NCI-H2196 (cell line): ENCODE results near the gene GRM8.

ENCODE experiments used
- DNase-seq: peaks from one replicate; lab custom pipeline; 2025; ENCODE audit not compliant: unreplicated experiment; lab: John Stamatoyannopoulos, UW

Gene GRM8

DNA sequence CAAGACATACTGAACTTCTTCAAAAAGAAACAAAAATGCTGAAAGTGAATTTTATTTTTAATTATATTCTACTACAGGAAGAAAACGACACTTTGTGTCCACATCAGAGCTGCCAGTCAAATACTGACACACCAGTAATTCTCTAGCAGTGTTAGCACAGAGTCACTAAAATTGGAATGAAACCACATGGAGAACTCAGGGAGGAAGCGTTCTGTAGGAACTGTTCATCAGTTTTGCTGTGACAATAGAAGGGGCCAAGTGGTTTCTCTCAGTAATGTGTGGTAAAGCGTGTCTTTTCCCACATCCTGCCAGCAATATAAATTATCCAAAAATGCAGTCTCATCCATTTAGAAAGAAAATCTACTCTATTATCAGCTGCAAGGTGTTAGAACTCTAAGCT, 683.3 kb downstream of the GRM8 start:
- DNase-seq = no peak

- DNase-seq = no peak
Measured at GRCh38 chr7:126557271-126557670, 695.5 kb downstream of the GRM8 start.

- no peak for DNase-seq
Measured at GRCh38 chr7:126541406-126541805, 711.3 kb downstream of the GRM8 start.

- DNase-seq = peak; percentile 39
Measured at GRCh38 chr7:126535176-126535575, 717.6 kb downstream of the GRM8 start.

DNA sequence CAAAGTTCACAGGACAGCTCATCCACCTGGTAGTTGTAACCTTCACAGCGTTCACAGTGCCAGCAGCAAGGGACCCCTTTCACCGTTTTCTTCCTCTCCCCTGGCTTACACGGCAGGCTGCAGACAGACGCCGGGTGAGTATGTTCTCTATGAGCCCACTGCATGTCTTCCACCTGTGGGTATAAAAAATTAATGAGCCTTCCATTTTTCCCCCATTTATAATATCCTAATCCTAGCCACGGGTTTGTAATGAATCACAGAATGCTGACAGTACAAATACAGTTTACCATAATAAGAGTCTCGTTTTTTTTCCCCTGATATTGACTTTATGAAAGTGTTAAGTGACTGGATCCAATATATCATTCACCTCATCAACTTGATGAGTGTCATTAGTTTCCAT, 719.0 kb downstream of the GRM8 start:
- no peak for DNase-seq

DNA sequence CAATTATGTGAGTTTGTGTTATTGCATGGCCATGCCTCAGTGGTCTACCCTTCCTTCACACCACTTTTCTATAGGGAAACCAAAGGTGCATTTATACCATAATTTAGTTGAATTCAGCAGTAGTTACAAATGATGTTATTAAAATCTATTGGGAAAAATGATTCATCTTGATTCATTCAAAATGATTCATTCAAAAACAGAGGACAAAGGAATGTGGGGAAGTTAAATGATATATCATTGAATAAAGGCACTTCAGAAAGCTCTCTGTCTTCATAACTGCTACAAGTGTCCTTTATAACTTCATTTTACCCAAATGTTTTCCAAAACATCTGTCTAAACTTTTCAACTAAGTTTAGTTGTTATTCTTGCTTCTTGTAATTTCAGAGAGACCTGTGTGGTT, 722.9 kb downstream of the GRM8 start:
- no peak for DNase-seq

GRCh38 chr7:126529254-126529653, 723.5 kb downstream of the GRM8 start:
- DNase-seq = no peak

GRCh38 chr7:126525906-126526305, 726.8 kb downstream of the GRM8 start:
- DNase-seq = no peak

- DNase-seq = no peak
Measured at GRCh38 chr7:126524967-126525366, 727.8 kb downstream of the GRM8 start.

DNA sequence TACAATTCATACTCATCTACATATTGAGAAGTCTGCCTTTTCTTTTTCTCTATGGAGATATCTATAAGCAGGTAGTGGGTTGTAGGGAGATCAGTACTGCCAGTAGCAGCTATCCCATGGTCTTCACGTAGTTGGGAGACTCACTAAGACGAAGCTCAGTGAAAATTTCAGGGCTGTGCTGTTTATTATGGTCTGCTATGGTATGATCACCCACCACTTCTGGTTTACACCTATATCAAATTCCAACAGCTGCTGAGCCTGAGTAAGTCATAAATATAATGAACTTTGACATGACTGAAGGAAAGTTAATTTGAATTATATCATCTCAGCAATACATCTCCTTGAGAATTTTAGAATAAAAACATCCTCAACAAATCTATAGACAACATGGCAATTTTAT, 741.7 kb downstream of the GRM8 start:
- DNase-seq = no peak

DNA sequence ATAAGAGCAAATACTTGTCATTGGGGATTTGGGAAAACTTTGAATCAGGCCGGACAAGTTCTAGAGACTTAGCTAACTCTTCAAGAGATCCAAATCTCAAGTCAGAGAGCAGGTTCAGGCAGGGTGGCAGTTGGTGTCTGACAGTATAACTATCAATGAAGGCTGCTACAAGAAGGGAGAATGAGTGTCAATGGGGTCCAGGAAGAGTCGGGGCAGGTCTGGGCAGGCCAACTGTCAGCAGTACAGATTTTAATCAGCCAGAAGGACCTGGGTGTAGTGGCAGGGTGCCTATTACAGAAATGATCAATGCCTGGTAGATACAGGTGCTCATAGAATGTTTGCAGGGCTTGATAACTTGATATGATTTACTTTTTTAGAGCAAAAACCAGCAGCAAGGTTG, 751.1 kb downstream of the GRM8 start:
- DNase-seq = peak; percentile 27

- DNase-seq = no peak
Measured at GRCh38 chr7:126499481-126499880, 753.3 kb downstream of the GRM8 start.

DNA sequence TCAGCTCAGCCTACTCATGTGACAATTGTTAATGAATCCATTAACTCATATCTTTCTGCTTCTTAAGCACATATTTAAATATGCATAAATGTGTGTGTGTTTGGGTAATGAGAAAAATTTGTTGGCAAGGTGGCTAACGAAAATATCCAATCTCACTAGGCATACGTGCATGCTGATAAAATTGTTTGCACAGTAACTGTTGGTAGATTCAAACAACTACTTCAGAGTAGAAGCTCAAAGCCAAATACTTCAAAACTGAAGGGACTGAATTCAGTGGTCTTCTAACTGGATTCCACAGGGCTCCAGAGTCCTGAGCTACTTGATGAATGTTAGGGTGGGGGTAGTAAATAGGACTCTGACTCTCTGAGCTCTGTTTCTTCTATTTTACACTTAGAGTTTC, 757.0 kb downstream of the GRM8 start:
- DNase-seq = peak; percentile 6

DNA sequence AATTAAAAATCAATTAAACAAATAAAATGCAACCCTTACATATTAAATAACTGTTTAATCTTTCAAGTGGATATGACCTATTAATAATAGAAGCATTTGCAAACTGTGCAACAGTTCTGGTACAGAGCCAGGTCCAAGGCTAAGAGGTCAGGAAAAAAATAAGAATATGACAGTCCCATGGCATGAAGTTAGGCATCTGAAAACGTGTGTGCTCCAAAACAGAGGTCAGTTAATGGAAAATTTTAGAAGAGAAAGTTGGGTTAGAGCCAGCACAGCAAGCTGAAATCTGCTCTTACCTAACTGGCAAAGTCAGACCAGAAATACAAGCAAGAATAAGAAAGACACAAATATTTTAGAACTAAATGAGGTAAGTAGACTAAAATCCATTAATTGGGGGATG, 757.7 kb downstream of the GRM8 start:
- DNase-seq = no peak

DNA sequence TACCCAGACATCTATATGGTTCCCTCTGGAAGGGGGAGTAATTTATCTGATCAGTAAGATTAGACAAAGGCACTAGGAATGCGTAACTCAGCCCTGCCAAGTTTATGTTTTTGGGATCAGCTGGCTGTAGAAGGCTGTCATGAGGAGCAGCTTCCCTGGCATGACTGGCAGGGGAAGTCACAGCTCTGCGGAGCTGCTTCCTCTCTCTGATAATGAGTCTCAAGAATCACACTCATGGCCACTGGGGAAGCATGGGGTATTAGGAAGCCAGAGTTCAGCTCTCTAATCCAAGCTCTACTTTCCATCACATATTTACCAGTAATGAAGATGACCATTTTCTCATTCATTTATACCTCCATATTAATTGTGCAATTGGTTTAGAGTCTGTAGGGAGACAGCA, 758.9 kb downstream of the GRM8 start:
- DNase-seq = no peak

DNA sequence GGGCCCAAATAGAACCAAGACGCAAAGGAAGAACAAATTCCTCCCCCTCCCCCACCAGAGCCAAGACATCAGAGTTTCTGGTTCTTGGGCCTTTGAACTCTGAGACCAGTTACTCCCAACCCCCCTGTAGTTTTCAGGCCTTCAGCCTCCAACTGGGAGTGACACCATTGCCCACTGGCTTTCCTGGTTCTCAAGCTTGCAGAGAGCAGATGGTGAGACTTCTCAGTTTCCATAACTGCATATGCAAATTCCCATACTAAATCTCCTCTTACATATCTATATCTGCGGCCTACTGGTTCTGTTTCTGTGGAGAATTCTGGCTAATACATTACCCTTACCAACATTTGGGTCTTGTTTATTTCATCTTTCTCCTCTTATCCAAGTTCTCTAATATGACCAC, 762.9 kb downstream of the GRM8 start:
- DNase-seq = no peak

DNA sequence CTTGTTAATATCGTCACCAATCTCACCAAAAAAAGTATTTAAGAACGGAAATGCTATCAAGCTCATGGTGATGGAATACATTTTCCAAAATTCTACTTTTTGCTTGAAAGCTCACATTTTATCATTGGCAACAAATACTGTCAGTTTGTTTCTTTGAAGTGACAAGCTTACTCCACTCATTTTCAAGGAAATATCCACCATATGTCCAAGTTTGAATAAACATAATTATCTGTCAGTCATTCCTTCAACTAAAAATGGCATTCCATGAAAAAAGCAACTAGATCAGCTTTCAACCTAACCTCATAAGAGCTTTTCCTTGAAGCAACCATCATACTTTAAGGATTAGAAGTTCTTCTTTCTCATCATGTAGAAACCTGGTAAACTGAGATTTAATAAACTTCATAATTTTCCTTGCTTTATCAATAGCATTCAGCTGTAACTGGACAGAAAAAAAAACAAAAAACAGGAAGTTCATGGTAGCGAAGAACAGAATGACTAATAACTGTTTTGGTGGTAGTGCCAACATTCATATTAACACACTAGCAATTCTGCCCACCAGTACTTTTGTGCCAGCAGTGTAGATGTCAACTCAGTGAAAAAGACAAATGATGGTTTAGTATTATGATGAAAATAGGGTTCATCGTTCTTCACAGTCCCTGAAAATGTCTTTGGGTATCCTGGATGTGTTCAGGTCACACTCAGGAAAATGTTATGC, 764.9 kb downstream of the GRM8 start:
- no peak for DNase-seq

- no peak for DNase-seq
Measured at GRCh38 chr7:126486806-126487205, 765.9 kb downstream of the GRM8 start.

GRCh38 chr7:126485791-126486190, 767.0 kb downstream of the GRM8 start:
- DNase-seq = no peak

- peak; percentile 56 for DNase-seq
Measured at GRCh38 chr7:126483972-126484371, 768.8 kb downstream of the GRM8 start.

DNA sequence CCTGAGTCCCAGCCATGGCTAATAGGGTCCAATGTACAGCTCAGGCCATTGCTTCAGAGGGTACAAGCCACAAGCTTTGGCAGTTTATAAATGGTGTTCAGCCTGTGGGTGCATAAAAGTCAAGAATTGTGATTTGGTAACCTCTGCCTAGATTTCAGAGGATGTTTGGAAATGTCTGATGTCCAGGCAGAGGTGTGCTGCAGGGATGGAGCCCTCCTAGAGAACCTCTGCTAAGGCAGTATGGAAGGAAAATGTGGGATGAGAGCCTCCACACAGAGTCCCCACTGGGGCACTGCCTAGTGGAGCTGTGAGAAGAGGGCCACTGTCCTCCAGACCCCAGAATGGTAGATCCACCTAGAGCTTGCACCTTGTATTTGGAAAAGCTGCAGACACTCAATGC, 779.9 kb downstream of the GRM8 start:
- DNase-seq = no peak

GRCh38 chr7:126462405-126462804, 790.3 kb downstream of the GRM8 start:
- DNase-seq = no peak

DNA sequence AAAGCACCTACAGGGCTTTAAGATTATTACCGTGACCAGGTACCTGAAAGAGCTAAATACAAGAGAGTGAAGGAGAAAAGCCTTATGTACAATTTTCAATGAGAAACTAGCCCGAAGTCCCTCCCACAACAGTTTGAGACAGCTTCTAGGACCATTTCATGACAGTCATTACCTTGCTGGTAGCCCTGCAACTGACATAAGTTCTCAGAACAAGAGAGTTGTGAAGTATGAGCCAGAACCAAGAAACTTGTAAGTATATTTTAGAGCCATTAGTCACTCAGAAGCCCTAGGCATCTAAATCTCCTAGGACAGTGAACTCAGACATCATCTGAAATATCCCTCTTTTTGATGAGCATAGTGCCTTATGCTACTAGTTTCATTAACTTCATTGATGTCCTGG, 792.1 kb downstream of the GRM8 start:
- no peak for DNase-seq
